ENCODE results near the gene PCBP4.
A peak's percentile ranks its signal among the peaks of the same experiment; 100 is the strongest.

Gene PCBP4

DNA sequence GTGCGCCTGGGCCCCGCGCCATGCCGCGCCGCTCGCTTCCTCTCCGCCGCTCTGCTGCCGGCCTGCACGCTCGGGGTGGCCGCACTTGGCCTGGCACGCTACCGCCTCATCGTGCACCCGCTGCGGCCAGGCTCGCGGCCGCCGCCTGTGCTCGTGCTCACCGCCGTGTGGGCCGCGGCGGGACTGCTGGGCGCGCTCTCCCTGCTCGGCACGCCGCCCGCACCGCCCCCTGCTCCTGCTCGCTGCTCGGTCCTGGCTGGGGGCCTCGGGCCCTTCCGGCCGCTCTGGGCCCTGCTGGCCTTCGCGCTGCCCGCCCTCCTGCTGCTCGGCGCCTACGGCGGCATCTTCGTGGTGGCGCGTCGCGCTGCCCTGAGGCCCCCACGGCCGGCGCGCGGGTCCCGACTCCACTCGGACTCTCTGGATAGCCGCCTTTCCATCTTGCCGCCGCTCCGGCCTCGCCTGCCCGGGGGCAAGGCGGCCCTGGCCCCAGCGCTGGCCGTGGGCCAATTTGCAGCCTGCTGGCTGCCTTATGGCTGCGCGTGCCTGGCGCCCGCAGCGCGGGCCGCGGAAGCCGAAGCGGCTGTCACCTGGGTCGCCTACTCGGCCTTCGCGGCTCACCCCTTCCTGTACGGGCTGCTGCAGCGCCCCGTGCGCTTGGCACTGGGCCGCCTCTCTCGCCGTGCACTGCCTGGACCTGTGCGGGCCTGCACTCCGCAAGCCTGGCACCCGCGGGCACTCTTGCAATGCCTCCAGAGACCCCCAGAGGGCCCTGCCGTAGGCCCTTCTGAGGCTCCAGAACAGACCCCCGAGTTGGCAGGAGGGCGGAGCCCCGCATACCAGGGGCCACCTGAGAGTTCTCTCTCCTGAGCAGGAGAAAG, 11.1 kb downstream of the PCBP4 start:
- DNase-seq (ENCODE audit: low spot score) (no peak), FAIRE-seq (no peak)

DNA sequence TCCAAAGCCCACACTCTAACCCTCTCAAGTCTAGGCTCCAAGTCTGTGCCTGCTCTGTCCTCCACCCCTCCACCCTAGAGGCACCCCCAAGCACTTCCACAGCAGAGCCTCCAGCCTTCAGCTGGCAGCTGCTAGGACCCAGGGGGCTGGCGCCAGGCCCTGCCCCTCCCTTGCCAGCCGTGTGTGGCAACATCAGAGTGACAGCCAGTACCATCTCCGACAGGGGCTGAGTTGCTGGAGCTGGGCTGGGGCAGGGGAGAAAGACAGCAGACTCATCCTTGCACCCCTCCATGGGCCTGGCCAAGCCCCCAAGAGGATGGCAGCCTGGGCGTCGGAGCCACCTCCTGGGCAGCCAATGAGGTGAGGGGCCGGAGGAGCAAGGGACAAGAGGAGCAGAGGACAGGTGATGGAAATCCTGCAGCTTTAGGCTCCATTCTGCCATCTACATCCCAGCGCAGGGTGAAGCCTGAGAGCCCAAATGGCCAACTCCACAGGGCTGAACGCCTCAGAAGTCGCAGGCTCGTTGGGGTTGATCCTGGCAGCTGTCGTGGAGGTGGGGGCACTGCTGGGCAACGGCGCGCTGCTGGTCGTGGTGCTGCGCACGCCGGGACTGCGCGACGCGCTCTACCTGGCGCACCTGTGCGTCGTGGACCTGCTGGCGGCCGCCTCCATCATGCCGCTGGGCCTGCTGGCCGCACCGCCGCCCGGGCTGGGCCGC, 11.9 kb downstream of the PCBP4 start, which contains the start of gene GPR62:
GPR62 (plus strand) TSS at position 207 of the 718 bp plus-strand sequence; CDS start at position 479, 272 bp downstream.
- FAIRE-seq: no peak
- DNase-seq (ENCODE audit: low spot score): no peak

DNA sequence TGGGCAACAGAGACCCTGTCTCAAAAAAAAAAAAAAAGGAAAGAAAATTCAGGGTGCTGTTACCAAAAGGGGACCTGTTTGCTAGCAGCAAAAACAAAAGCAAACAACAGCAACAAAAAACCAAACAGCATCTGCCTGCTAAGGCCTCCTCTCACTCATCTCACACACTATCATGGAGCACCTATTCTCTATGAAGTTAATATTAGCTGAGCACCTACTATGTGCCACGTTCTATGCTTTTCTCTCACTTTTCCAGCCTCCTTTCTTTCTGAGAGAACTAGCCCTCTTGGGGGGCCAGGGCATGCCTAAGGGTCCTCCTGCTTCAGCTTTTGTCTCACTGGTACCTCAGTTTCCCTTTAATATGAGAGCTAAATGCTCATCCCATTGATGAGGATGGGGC, 12.5 kb downstream of the PCBP4 start:
- FAIRE-seq (no peak), DNase-seq (ENCODE audit: low spot score) (no peak)

GRCh38 chr3:51954105-51954504, 13.1 kb downstream of the PCBP4 start:
- FAIRE-seq: no peak
- DNase-seq (ENCODE audit: low spot score): no peak

DNA sequence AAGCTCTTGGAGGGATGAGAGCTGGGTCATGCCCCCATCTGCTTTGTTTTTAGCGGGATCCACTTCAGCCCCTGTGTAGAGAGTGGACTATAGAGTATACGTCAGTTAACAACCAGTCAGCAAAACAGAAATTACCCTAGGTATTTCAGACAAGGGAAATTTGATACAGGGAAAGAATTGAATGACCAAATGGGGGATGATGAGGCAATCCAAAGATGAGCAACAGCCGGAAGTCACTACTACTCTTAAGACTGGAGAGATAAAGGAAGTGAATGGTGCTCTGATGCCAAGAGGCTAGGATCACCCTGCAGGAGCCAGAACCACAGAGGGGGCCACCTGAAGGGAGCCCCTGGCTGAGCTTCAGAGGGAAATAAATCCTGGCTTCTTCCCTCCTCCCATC, 13.8 kb downstream of the PCBP4 start:
- FAIRE-seq (no peak), DNase-seq (ENCODE audit: low spot score) (peak; percentile 44)

- FAIRE-seq: no peak
- DNase-seq (ENCODE audit: low spot score): no peak
These were observed 16.4 kb downstream of the PCBP4 start for GRCh38 chr3:51950899-51951298.

GRCh38 chr3:51949121-51949520, 18.1 kb downstream of the PCBP4 start:
- FAIRE-seq (no peak), DNase-seq (ENCODE audit: low spot score) (no peak)

- DNase-seq (ENCODE audit: low spot score) (no peak), FAIRE-seq (no peak)
These were observed 19.2 kb downstream of the PCBP4 start for GRCh38 chr3:51948016-51948580.

DNA sequence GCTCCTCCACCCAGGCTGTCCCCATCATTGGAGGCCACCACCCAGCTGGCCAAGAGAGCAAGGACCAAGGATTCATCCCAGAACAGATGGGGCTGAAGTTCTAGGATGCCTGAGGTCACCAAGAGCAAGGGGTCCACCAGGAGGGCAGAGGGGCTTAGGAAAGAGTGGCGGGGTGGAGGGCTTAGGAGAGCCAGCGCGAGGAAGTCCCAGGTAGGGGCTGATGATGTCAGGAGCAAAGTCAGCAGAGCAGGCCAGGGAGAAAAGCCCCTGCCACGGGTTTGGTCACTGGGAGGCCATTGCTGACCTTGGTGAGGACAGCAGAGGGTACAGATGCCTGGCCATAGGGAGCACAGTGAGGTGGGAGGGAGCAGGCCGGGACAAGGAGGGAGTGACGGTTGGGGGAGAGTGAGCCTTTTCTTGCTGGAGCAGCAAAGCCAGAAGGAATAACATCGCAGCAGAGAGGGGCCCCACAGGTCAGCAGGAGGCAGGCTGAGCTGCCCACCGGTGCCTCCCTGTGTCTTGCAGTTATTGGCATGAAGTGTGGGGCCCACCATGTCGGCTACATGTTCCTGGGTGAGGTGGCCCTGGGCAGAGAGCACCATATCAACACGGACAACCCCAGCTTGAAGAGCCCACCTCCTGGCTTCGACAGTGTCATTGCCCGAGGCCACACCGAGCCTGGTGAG, 19.9 kb downstream of the PCBP4 start:
- DNase-seq (ENCODE audit: low spot score): no peak
- FAIRE-seq: no peak

GRCh38 chr3:51946796-51947195, 20.5 kb downstream of the PCBP4 start:
- no peak for DNase-seq (ENCODE audit: low spot score)
- FAIRE-seq: no peak

DNA sequence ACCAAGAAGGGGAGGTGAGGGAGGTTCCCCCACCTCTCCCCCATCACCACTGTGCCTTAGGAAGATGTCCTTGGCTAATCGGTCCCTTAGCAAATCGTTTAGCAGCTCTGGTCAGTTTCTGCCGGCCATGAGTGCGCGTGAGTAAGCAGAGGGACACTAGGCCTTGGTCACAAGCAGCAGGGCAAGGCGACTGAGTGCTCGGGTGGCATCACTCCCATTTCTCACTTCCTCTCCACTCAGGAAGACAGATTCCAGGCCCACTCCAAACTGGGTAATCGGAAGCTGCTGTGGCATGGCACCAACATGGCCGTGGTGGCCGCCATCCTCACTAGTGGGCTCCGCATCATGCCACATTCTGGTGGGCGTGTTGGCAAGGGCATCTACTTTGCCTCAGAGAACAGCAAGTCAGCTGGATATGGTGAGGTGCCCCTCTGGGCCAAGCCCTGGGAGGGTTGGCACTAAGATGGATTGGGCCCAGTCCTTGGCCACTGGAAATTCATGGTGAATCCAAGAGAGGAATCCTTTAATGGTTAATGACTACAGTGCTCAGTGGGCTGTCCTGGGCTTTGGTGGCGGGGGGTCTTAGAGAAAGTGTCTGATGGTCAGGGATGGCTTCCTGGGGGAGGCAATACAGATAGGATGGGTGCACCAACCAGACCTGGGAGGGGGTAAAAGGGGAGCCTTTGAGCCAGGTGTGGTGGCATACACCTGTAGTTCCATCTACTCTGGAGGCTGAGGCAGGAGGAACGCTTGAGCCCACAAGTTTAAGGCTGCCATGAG, 21.1 kb downstream of the PCBP4 start:
- FAIRE-seq: no peak
- DNase-seq (ENCODE audit: low spot score): no peak

DNA sequence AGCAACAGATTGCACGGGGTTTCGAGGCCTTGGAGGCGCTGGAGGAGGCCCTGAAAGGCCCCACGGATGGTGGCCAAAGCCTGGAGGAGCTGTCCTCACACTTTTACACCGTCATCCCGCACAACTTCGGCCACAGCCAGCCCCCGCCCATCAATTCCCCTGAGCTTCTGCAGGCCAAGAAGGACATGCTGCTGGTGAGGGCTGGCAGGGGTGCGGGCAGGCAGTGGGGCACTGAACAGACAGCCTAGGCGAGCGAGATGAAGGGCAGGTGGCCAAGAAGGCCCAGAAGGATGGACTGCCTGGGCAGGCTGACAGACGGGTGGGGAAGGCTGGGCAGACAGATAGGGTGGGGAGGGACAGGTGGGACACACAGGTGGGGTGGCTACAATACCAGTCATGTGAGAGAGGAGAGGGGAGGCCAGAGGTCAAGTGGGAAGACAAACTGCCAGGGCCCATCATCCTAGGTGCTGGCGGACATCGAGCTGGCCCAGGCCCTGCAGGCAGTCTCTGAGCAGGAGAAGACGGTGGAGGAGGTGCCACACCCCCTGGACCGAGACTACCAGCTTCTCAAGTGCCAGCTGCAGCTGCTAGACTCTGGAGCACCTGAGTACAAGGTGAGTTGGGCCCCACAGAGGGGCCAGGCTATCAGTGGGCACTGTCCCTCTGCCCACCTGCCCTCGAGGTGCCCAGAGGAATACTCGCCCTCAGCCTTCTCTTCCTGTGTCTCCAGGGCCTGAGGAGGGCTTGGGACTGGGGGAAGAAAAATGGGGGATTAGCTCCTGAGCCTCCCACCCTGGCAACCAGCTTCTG, 22.0 kb downstream of the PCBP4 start:
- FAIRE-seq (no peak), DNase-seq (ENCODE audit: low spot score) (no peak)

- FAIRE-seq: no peak
- DNase-seq (ENCODE audit: low spot score): no peak
These were observed 22.7 kb downstream of the PCBP4 start for GRCh38 chr3:51944451-51945021.

- no peak for FAIRE-seq
- no peak for DNase-seq (ENCODE audit: low spot score)
These were observed 23.5 kb downstream of the PCBP4 start for GRCh38 chr3:51943451-51944391.

- FAIRE-seq: no peak
These were observed 24.4 kb downstream of the PCBP4 start for GRCh38 chr3:51942603-51943450.

DNA sequence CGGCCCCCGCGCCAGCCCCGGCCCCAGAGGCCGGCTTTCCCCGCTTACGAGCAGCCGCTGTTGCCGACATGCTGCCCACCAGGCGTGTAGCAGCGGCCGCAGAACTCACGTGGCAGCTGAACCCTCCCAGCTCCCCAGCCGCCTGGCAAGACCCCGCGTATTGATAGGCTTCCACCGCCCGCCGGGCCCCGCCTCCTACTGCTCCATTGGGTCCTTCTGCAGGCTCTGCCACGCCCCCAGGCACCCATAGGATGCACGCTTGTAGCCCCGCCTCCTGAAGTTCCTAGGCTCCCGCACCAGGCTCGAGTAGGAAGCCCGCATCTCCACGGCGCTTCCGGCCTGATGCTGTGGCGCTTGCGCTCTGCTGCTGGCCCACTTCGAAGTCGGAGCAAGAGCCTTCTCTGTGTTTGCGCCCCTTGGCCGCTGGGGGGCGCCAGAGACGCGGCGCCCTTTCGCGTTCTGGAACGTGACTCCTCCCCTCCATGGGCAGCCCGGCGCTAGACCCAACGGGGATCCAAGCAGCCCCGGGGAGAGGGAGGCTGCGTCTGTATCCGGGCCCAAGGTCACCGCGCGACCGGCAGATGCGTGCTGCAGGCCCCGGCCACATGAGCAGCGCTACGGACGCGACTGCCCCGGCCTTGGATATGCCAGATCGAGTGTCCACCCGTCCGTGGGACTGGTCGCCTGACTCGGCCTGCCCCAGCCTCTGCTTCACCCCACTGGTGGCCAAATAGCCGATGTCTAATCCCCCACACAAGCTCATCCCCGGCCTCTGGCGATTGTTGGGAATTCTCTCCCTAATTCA, 25.3 kb downstream of the PCBP4 start, which contains the start of the genes PARP3 and RRP9:
PARP3 (plus strand) TSS at position 566 of the 805 bp plus-strand sequence. CDS start 993 bp downstream, outside the sequence.
RRP9 (minus strand) TSS at position 107 of the 805 bp plus-strand sequence; CDS start at position 70, 37 bp downstream.
- peak; percentile 95 for FAIRE-seq

More at GRCh38 chr3:51942603-51943450, 24.4 kb downstream of the PCBP4 start:
- DNase-seq (ENCODE audit: low spot score): peak; percentile 49

DNA sequence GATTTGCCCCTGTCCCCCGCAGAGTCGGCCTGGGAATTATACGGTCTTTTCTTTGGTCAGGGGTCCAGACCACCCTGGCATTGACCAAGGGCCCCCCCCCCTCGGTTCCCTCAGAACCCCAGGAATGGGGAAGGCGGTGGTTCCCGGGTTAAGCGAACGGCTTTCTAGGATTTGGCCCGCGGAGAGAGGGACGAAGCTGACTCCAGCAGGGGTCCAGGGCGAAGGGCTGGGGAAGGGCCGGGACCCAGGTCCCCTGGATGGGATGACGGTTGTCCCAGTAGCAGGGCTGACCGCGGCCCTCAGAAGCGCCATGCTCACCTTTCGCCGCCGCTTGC, 25.8 kb downstream of the PCBP4 start:
- FAIRE-seq: no peak
- DNase-seq (ENCODE audit: low spot score): no peak

More for the DNA sequence above, 25.3 kb downstream of the PCBP4 start, which contains the start of the genes PARP3 and RRP9:
- peak; percentile 99 for DNase-seq (ENCODE audit: low spot score)
